ACHN (cell line): ENCODE measurements around the gene SUN2.

ENCODE experiments used
- DNase-seq: peaks from one replicate; pipeline ENCODE4 v3.0.0-alpha.2; 2015
- in situ Hi-C: cut with HindIII; loops from 2 replicates; pipeline ENCODE4 v1.10.0; 2017; ENCODE audit warnings: low sequenced_read_pairs, low pct_ligation_motif_present, low pct_unique_long_range_greater_than_20kb

The SUN2 gene

DNA sequence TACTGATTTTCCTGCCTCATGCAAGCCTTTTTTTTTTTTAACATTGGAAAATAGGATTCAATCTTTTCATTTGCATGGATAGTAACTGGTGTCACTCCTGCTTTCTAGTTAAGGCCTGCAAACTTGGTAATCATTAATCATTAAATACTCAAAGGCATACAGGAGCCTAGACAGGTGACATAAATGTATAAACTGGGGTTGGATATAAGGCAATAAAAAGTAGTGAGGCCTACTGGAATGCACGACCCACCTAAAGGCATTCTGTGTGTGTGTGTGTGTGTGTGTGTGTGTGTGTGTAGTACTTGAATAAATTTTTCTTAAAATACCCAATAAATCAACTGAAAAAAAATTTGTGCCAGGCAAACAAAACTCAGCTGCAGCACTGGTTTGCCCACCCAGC lies 66.1 kb downstream of the SUN2 start:
- DNase-seq = no peak
- in situ Hi-C loops = no loop called here

DNA sequence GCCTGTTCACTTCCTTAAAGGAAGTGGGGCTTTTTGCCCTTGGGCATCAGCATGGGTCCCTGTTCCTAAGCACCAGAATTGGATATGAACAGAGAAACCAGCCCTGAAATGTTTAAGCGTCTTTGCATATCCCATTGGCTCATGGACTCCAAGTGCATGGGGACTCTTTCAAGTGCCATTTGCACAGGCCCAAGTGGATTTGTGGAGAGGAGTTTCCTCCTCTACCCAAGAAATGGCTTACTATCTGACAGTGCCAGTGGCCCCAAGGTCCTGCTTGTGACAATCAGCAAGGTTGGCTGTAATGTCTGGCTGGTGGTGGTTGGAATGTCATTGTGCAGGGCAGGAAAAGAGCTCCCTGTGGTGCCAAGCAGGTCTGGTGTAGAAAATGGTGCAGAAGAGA lies 70.0 kb downstream of the SUN2 start:
- in situ Hi-C loops = no loop called here
- no peak for DNase-seq

DNA sequence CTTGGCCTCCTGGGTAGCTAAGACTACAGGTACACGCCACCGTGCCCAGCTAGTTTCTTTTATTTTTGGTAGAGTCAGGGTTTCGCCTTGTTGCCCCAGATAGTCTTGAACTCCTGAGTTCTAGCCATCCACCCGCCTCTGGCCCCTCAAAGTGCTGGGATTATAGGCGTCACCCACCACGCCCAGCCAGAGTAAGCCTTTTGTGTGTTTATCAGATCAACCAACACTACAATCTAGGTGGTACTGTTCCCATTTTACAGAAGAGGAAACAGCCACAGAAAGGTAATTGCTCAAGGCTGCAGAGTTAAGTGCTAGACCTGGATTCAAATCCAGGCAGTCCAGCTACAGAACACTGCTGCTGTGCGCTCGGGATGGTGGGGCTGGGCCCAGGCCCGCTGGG lies 70.9 kb downstream of the SUN2 start:
- no peak for DNase-seq
- in situ Hi-C loops = no loop called here
